Adrenal gland (tissue), 12 donors: ENCODE measurements around the gene EPG5. TPM values are rescaled to one million over a fixed set of nuclear protein-coding genes. Genes with fewer than 3 reads are reported as not detected.

Experiments
- DNase-seq, 7 donors: peaks; one replicate each; pipeline ENCODE4 v3.0.0-alpha.2; 2019 to 2020
- H3K27ac ChIP-seq, 5 donors: fragments of 200-600 bp; sonication (generic) in 4 of 5; 1 replicate in 3 of 5; 2 replicates in 2 of 5; pipeline versions ENCODE4 v1.5.1 to v1.8.0; 2016 to 2020; ENCODE audit warnings: mild to moderate bottlenecking in 1 of 5
- H3K27me3 ChIP-seq: fragments of 200-600 bp; 2 replicates; pipeline ENCODE4 v1.8.0; 2021
- H3K36me3 ChIP-seq, 2 donors: fragments of 200-600 bp; replicated peaks in 1 of 2; 1 replicate in 1 of 2; 2 replicates in 1 of 2; pipeline versions ENCODE4 v1.5.1 to v1.8.0; 2018 to 2022
- H3K4me1 ChIP-seq, 2 donors: fragments of 200-600 bp; replicated peaks in 1 of 2; 1 replicate in 1 of 2; 2 replicates in 1 of 2; pipeline versions ENCODE4 v1.5.1 to v1.8.0; 2018 to 2021
- H3K4me3 ChIP-seq, 4 donors: fragments of 200-600 bp; sonication (generic) in 3 of 4; one replicate each; pipeline ENCODE4 v1.5.1; 2016 to 2018
- H3K9me3 ChIP-seq, 3 donors: fragments of 200-600 bp; sonication (generic) in 1 of 3; replicated peaks in 1 of 3; 1 replicate in 2 of 3; 2 replicates in 1 of 3; pipeline versions ENCODE4 v1.5.1 to v1.8.0; 2016 to 2021
- CTCF ChIP-seq, 6 experiments: fragments of 450-650 bp in 4 of 6; fragments of 200-600 bp in 2 of 6; sonication (generic) in 1 of 6; IDR thresholded peaks; 1 replicate in 5 of 6; 2 replicates in 1 of 6; pipeline versions ENCODE4 v1.5.1 to v1.8.0; 2016 to 2021; ENCODE audit warnings: antibody characterized with exemption in 6 of 6, mild to moderate bottlenecking in 2 of 6, moderate library complexity in 1 of 6
- POLR2A ChIP-seq, 2 donors: fragments of 450-650 bp; IDR thresholded peaks; one replicate each; pipeline ENCODE4 v1.6.1; 2017; ENCODE audit warnings: antibody characterized with exemption in 2 of 2, mild to moderate bottlenecking in 2 of 2, moderate library complexity in 1 of 2
- WGBS, 4 donors: extraction: QIAGEN DNeasy Blood & Tissue Kit in 2 of 4; methylation state at CpG; one replicate each; pipeline versions ENCODE4 v1.1.5 to v1.1.7; 2013 to 2017; 5-methylcytosine and 5-hydroxymethylcytosine counted together
- intact Hi-C, 2 donors: fragments of 100-400 bp; cut with DNase I; formaldehyde crosslinking; loops; one replicate each; pipeline versions ENCODE4 v1.14.1 to v1.15.0; 2022 to 2023
- polyA plus RNA-seq, 3 donors: library from polyadenylated mRNA; stranded (reverse); fragments of 200-250 nt in 2 of 3; fragments of 350-450 nt in 1 of 3; fragmentation: Illumina TruSeq in 1 of 3; extraction: RNeasy Lipid Tissue Mini Kit (QIAGEN cat#74804) in 1 of 3; gene quantifications; one replicate each; pipeline ENCODE4 v1.2.3, GENCODE V29; 2013 to 2014
- total RNA-seq, 9 donors: library from RNA; depleted of rRNA in 4 of 9; stranded (reverse); fragments of >200 nt in 4 of 9; fragments of 120-200 nt in 1 of 9; fragmentation: NEBNext Ultra II Directional in 1 of 9; extraction: Animal tissue kit (Norgen Biotek cat#: 25700) in 1 of 9; gene quantifications; one replicate each; pipeline versions ENCODE4 v1.1.0 to v1.2.4, GENCODE V29; 2013 to 2023
- donor health status: healthy with polysubstance abuse.
- donor health status: Bipolar disorder and iron deficiency.
- donor health status: DM: yes; HTN: yes; CAD: no.
- donor health status: DM: no; HTN: no; CAD: no.
- donor health status: DM: no; HTN: no; CAD: no.
- donor health status: DM: yes; HTN: yes; CAD: no.

The EPG5 gene
- total and polyA plus RNA-seq, 12 donors, result 7.3 to 80.3 (median 23.3) TPM

- Histone ChIP-seq H3K4me3 (no peak overlapping the region), H3K36me3 (peaks cover 0 to 9% of the 10 kb centered on the region in 2 donors), H3K27ac (no peak overlapping the region), H3K9me3 (no peaks in the 10 kb centered on the region), H3K4me1 (no peaks in the 10 kb centered on the region), H3K27me3 (no peaks in the 10 kb centered on the region)
- 76 to 87% (median 81%) methylated on average over 8 of the region's 8 CpGs for WGBS, 4 donors
- intact Hi-C loops, result no loop called here
- TF ChIP-seq CTCF (IDR thresholded peaks at IDR 0.05) (no peak), POLR2A (IDR thresholded peaks at IDR 0.05) (no peak)
- DNase-seq, result peak in 1 of 7 donors; percentile 51
Measured at GRCh38 chr18:45845410-45845809, 121.7 kb downstream of the EPG5 start.

GRCh38 chr18:45844938-45845337 is 122.2 kb downstream of the EPG5 start:
- H3K27me3 ChIP-seq, result no peaks in the 10 kb centered on the region
- no peak overlapping the region for H3K27ac ChIP-seq
- no peaks in the 10 kb centered on the region for H3K9me3 ChIP-seq
- TF ChIP-seq POLR2A (IDR thresholded peaks at IDR 0.05) (no peak), CTCF (IDR thresholded peaks at IDR 0.05) (no peak)
- intact Hi-C loops, result no loop called here
- no peaks in the 10 kb centered on the region for H3K4me1 ChIP-seq
- peak in 1 of 7 donors; percentile 36 for DNase-seq
- H3K36me3 ChIP-seq, result peaks cover 0 to 8% of the 10 kb centered on the region in 2 donors
- WGBS, 4 donors, result 78 to 89% (median 87%) methylated on average over 7 of the region's 7 CpGs
- H3K4me3 ChIP-seq, result no peak overlapping the region

GRCh38 chr18:45843019-45843418 is 124.1 kb downstream of the EPG5 start:
- no peaks in the 10 kb centered on the region for H3K36me3 ChIP-seq
- 84 to 87% (median 86%) methylated on average over 9 of the region's 9 CpGs for WGBS, 4 donors
- peaks cover 5% of the 10 kb centered on the region for H3K27me3 ChIP-seq
- H3K9me3 ChIP-seq, result no peaks in the 10 kb centered on the region
- H3K4me1 ChIP-seq, result peaks cover 10% of the 10 kb centered on the region in 2 donors
- intact Hi-C loops, result no loop called here
- no peak for DNase-seq
- TF ChIP-seq POLR2A (IDR thresholded peaks at IDR 0.05) (no peak), CTCF (IDR thresholded peaks at IDR 0.05) (no peak)
- H3K4me3 ChIP-seq, result no peak overlapping the region
- H3K27ac ChIP-seq, result no peak overlapping the region

GRCh38 chr18:45841765-45842442 is 125.2 kb downstream of the EPG5 start:
- Histone ChIP-seq H3K4me1 (peaks cover 17 to 19% of the 10 kb centered on the region in 2 donors), H3K27me3 (peaks cover 10% of the 10 kb centered on the region), H3K27ac (no peak overlapping the region), H3K36me3 (no peaks in the 10 kb centered on the region), H3K9me3 (no peaks in the 10 kb centered on the region), H3K4me3 (no peak overlapping the region)
- intact Hi-C loops, result no loop called here
- WGBS, 4 donors, result 74 to 88% (median 82%) methylated on average over 8 to 12 of the region's 12 CpGs
- DNase-seq, result no peak
- no peak for TF ChIP-seq POLR2A (IDR thresholded peaks at IDR 0.05)
- TF ChIP-seq CTCF (IDR thresholded peaks at IDR 0.05), result no peak
